ENCODE results near the gene EIF4E.

The EIF4E gene, protein sequence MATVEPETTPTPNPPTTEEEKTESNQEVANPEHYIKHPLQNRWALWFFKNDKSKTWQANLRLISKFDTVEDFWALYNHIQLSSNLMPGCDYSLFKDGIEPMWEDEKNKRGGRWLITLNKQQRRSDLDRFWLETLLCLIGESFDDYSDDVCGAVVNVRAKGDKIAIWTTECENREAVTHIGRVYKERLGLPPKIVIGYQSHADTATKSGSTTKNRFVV

DNA sequence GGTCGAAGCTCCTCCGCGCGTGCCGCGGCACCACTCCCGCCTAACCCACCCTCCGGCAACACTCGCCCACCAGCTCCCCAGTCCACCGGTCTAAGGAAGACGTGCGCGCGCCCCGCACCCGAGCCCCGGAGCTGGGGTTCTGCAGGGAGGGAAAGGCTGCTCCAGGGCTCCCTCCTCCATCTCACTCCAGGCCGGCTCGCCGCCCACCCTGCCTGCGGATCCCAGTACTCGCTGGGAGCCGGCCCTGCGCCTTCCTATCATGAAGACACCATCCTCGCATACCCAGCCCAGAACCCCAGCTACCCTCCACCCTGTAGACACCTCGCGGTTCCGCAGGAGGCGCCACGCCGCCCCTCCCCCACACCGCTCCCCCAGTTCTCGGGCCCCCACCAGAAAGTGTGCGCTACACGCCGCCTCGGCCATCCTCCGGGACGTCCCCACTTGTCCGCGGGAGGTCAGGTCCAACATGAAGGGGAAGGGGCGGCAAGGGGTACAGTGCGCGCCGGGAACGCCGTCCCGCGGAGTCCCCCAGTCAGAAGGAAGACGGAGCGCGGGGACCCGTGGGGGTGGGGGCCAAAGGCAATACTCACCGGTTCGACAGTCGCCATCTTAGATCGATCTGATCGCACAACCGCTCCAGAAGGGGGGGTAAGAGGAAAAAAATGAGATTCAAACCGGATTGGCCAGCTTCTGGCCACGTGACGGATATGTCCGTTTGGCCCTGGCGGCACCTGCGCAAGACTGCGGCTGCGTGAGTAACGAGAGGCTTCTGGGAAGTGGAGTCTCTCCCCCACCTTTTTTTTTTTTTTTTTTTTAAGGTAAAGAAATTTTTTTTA lies at the start of gene EIF4E:
EIF4E (minus strand) TSS at position 629 of the 836 bp plus-strand sequence; CDS start at position 608, 21 bp downstream.
- TF ChIP-seq, protein P1, sequence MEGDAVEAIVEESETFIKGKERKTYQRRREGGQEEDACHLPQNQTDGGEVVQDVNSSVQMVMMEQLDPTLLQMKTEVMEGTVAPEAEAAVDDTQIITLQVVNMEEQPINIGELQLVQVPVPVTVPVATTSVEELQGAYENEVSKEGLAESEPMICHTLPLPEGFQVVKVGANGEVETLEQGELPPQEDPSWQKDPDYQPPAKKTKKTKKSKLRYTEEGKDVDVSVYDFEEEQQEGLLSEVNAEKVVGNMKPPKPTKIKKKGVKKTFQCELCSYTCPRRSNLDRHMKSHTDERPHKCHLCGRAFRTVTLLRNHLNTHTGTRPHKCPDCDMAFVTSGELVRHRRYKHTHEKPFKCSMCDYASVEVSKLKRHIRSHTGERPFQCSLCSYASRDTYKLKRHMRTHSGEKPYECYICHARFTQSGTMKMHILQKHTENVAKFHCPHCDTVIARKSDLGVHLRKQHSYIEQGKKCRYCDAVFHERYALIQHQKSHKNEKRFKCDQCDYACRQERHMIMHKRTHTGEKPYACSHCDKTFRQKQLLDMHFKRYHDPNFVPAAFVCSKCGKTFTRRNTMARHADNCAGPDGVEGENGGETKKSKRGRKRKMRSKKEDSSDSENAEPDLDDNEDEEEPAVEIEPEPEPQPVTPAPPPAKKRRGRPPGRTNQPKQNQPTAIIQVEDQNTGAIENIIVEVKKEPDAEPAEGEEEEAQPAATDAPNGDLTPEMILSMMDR (IDR thresholded peaks at IDR 0.05; ENCODE audit: borderline replicate concordance, insufficient read depth, low read depth, low read length): peak; percentile 53; the same call in 1 of the 2 replicates
- peak within 1 kb of the TSS; percentile 83 for H3K4me3 ChIP-seq (ENCODE audit: low read depth, low read length)

DNA sequence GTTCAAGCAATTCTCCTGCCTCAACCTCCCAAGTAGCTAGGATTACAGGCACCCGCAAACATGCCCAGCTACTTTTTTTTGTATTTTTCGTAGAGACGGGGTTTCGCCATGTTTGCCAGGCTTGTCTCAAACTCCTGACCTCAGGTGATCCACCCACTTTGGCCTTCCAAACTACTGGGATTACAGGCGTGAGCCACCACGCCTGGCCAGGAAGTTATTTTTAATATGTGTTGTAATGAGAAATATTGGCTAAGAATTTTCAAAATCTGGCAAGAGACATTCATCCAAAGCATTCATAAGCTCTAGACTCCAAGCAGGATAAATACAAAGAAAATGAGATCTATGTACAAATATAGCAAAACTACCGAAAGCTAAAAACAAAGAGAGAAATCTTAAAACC lies 48.6 kb upstream of the EIF4E start:
- no peak overlapping the region for H3K4me3 ChIP-seq (ENCODE audit: low read depth, low read length)
- TF ChIP-seq, protein P1 (IDR thresholded peaks at IDR 0.05; ENCODE audit: borderline replicate concordance, insufficient read depth, low read depth, low read length): no peak

DNA sequence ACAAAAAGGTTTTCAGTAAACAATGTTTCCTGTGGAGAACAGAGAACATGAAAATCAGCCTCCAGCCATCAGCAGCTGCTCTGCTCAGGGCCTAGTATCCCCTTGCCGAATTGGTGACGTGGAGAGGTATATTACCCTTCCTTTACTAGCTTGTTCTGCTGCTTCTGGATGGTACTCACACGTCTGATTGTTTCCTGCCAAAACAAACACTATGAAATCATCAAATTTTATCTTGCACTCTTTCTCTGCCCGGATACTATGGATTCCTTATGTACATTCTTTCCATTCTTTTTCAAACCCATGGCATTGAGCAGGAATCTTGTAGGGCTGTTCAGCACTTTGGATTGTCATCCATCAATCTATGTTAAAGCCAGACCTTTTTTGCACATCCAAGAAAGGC lies 47.8 kb upstream of the EIF4E start:
- H3K4me3 ChIP-seq (ENCODE audit: low read depth, low read length): no peak overlapping the region
- TF ChIP-seq, protein P1 (IDR thresholded peaks at IDR 0.05; ENCODE audit: borderline replicate concordance, insufficient read depth, low read depth, low read length): no peak

DNA sequence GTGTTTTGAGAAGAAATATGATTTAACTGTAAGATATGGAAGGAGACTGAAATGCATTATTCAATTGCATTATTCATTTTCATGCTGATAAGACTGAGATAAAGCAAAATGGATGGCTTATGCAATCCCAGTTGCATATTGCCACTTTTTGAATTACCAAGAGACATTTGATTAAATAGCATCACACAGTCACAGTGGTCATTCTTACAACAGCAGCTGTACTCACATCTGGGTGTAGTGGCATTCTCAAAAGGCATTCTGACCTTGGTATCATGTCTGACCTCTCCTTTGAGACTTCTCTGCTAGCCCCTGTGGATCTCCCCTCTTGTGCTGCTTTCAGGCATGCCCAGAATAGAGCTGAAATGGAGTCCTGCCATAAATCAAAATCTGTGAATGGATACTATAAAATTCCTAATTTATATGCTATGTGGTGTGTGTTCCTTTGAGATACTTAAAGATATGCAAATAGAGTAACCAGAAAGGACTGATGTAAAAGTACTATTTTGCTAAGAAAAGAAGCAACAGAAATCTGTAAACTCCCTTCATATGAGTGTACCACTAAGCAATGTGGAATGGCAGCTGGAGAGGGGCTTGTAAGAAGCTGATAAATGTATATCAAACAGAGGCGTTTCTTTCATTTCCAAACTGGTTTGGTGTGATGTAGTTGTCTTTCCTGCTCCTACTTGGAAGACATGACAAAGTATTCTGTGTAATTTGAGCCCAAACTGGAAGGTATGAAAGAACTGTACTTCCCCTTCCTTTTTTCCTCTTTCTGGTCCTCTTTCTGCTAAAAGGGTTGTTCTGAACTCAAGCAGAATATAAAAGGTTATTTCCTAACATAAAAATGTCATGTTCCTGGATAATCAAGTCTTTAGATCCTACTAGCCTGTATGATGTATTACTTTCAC lies 41.2 kb upstream of the EIF4E start:
- TF ChIP-seq, protein P1 (IDR thresholded peaks at IDR 0.05; ENCODE audit: borderline replicate concordance, insufficient read depth, low read depth, low read length): no peak

DNA sequence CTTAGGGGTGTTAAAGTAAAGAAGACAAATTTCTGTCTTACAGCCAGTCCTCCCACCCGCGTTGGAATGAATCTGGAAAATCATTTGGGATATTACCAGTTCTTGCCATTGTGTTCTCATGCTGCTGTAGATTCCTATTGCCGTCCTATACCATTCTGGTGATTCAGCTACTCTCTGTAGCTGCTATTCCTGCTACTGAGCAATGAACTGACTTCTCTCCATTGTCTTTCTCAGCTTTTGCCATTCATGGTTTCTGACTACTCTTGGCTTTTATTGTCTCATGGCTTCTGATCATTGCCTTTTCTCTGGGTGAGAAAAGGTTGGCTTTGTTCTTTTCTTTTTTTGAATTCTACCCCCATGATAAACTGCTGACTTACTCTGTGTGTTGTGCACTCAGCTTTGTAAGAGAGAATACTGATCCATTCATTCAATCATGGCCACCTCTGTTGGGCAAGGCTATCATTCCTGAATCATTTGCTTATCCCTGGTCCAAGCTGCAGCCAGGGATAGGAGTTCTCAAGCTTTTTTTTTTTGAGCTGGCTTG lies 38.9 kb upstream of the EIF4E start:
- TF ChIP-seq, protein P1 (IDR thresholded peaks at IDR 0.05; ENCODE audit: borderline replicate concordance, insufficient read depth, low read depth, low read length): no peak
- no peak overlapping the region for H3K4me3 ChIP-seq (ENCODE audit: low read depth, low read length)

More for the DNA sequence above, 41.2 kb upstream of the EIF4E start:
- no peak overlapping the region for H3K4me3 ChIP-seq (ENCODE audit: low read depth, low read length)

DNA sequence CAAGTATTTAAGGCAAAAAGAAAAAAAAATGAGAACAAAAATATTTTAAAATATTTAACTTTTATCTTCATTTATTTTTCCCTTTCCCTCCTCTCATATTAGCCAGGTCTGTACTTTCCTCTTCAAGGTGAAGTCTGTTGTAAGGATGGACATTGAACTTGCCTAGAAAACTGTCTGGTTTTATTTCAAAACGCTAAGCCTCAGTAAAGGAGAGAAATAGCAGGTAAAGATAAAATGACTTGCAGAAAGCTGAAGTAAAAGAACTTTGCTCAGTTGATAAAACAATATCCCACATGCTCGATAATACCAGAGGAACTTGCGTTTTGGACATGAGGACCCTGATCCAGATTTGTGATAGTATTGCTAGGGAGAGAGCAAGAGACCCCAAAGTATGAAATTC lies 38.0 kb upstream of the EIF4E start:
- H3K4me3 ChIP-seq (ENCODE audit: low read depth, low read length): no peak overlapping the region
- TF ChIP-seq, protein P1 (IDR thresholded peaks at IDR 0.05; ENCODE audit: borderline replicate concordance, insufficient read depth, low read depth, low read length): no peak

Data from GM12875 (cell line).